Measurements from ENCODE around the gene ZNF786. TPM values are rescaled to one million over a fixed set of nuclear protein-coding genes. Genes with fewer than 3 reads are reported as not detected.

ZNF786 gene
- total and polyA plus RNA-seq, 2 experiments from 2014 or later: 6.1 to 19.8 TPM

DNA sequence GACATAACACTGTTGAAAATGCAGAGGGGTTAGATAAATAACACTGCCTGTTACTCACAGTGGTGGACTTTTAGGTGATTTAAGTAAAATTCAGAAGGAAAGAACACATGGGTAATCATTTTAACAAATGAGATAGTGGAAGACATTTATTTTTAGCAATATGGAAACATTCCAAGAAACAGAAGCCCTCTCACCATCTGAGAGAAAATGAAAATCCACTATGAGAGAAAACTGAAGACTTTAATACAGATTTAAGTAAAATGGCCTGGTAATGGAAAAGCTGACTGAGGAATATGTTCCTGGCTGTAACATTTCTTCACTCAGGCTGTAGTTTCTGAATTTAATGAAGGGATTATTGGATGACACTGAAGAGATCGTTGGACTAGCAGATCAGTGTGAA lies 12.1 kb upstream of the ZNF786 start (continued):
- TF ChIP-seq EZH2 (IDR thresholded peaks at IDR 0.05; ENCODE audit: low read depth, unreplicated experiment): no peak
- TF ChIP-seq STAT1 (IDR thresholded peaks at IDR 0.05; ENCODE audit: unreplicated experiment): no peak
- no peak for TF ChIP-seq JUNB (IDR thresholded peaks at IDR 0.05; ENCODE audit: unreplicated experiment)
- TF ChIP-seq, protein P1, sequence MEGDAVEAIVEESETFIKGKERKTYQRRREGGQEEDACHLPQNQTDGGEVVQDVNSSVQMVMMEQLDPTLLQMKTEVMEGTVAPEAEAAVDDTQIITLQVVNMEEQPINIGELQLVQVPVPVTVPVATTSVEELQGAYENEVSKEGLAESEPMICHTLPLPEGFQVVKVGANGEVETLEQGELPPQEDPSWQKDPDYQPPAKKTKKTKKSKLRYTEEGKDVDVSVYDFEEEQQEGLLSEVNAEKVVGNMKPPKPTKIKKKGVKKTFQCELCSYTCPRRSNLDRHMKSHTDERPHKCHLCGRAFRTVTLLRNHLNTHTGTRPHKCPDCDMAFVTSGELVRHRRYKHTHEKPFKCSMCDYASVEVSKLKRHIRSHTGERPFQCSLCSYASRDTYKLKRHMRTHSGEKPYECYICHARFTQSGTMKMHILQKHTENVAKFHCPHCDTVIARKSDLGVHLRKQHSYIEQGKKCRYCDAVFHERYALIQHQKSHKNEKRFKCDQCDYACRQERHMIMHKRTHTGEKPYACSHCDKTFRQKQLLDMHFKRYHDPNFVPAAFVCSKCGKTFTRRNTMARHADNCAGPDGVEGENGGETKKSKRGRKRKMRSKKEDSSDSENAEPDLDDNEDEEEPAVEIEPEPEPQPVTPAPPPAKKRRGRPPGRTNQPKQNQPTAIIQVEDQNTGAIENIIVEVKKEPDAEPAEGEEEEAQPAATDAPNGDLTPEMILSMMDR (conservative IDR thresholded peaks at IDR 0.05; ENCODE audit: low read depth in 2 of 2): no peak
- no peak for TF ChIP-seq ZNF114 (CRISPR knock-in tag; IDR thresholded peaks at IDR 0.05)
- no peak for TF ChIP-seq POLR2AphosphoS5 (IDR thresholded peaks at IDR 0.05; ENCODE audit: low read depth)

- Histone ChIP-seq H3K4me3 (no peak overlapping the region), H3K27me3 (ENCODE audit: insufficient read depth) (no peaks in the 10 kb centered on the region), H3K4me1 (ENCODE audit: insufficient read depth) (no peaks in the 10 kb centered on the region), H4K20me1 (replicated peaks; ENCODE audit: insufficient read depth) (no peaks in the 10 kb centered on the region), H2AFZ (no peak overlapping the region; the same call in 1 of the 2 replicates), H3K9me2 (ENCODE audit: insufficient read depth) (no peaks in the 10 kb centered on the region), H3K4me2 (no peak overlapping the region), H3K27ac (ENCODE audit: low read depth) (no peak overlapping the region), H3F3A (replicated peaks; ENCODE audit: low read depth) (no peaks in the 10 kb centered on the region), H3K79me2 (replicated peaks; ENCODE audit: insufficient read depth) (no peaks in the 10 kb centered on the region), H3K36me3 (ENCODE audit: insufficient read depth) (no peaks in the 10 kb centered on the region)
- Mint-ChIP-seq H3K4me3 (peak overlapping the region; percentile 15; the same call in 1 of the 3 replicates), H3K27me3 (ENCODE audit: insufficient read depth, low read depth, poor library complexity) (peaks cover 15% of the 10 kb centered on the region), H3K27ac (peak overlapping the region; percentile 50; the same call in 1 of the 2 replicates), H3K4me1 (peaks cover 10% of the 10 kb centered on the region), H3K9me3 (no peaks in the 10 kb centered on the region), H3K36me3 (ENCODE audit: low read depth) (peaks cover 24% of the 10 kb centered on the region)
- DNase-seq (ENCODE audit: low spot score) (no peak), ATAC-seq (no peak)
- no peak for TF ChIP-seq EZH2phosphoT487 (IDR thresholded peaks at IDR 0.05; ENCODE audit: unreplicated experiment)
- TF ChIP-seq ZNF462 (CRISPR knock-in tag; IDR thresholded peaks at IDR 0.05): no peak
- TF ChIP-seq REST (IDR thresholded peaks at IDR 0.05; ENCODE audit: unreplicated experiment): no peak
- TF ChIP-seq JUNB (IDR thresholded peaks at IDR 0.05; ENCODE audit: unreplicated experiment): no peak
- TF ChIP-seq ETS1 (IDR thresholded peaks at IDR 0.05): no peak
- TF ChIP-seq POLR2AphosphoS5 (IDR thresholded peaks at IDR 0.05; ENCODE audit: low read depth): no peak
- TF ChIP-seq, protein P1 (conservative IDR thresholded peaks at IDR 0.05; ENCODE audit: low read depth in 2 of 2): no peak
Observed at GRCh38 chr7:149100821-149101220, 10.3 kb upstream of the ZNF786 start.
